COLO829 (cell line): Measurements from ENCODE around the gene CARNS1.

Experiments used
- DNase-seq: peaks from one replicate; pipeline ENCODE4 v3.0.0; 2012; ENCODE audit warnings: low spot score

The CARNS1 gene

DNA sequence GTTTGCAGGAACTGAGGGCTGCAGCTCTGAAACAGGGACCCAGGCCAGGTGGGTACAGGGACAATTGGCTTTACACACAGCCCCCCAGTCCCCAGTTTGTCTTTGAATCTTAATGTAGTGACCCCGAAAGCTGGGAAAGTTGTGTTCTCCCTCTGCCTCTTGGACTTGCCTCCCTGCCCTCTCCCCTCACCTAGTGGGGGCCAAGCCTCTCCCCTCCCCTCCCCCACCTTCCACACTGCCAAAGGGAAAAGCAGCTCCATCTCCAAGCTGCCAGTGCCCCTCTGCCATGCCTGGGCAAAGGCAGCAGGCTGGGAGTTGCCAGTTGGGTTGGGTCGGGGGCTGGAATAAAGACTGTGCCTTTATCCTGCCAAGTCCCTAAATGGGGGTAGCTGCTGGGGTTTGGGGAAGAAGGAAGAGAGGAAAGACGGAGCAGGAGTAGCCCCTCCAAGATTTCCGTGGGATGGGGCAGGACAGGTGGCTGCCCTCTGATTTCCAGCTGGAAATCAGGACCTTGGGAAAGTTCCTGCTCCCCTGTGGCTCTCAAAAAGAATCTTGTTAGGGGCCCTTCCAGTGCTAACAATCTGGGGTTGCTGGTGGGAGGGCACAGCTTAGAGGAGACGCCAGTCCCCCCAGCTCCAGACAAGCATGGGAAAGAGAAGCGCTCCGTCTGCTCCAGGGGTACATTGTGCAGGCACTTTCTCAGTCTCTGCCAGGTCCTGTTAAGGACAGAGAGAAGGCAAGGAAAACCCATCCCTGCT is 39.2 kb upstream of the CARNS1 start:
- DNase-seq, result no peak

DNA sequence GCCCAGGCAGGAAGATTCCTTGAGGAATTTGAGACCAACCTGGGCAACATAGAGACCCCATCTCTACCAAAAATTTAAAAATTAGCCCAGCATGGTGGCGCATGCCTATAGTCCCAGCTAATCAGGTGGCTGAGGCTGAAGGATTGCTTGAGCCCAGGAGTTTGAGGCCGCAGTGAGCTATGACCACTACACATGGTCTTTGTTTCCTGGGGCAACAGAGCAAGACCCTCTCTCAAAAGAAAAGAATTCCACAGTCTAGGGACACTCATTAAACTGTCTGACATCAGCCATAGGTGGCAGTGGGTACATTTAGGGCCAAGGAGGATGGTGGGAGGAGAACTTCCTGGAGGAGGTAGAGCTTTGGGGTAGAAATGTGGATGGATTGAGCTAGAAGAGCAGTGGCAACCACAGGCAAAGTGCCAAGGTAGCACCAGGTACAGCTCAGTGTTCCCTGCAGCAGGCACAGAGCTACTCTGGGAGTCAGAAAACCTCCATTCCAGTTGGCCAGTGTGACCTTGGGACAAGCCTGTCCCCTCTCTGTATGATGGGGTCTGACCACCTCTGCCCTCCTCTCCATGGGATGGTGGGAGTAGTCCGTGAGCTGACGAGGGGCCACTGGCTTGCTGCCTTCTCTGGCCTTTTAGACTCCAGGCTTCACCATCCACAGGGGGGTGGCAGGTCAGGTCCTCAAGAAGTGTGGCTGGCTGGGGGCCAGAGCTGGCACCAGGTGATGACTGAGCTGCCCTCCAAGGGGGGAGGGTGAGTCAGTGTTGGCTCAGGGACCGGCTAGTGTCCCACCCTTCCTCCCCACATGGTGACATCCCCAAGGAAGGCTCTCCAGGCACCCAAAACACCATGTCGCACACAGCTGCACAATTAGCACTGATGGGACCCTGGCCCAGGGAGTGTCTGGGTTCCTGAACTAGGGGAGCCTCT is 38.3 kb upstream of the CARNS1 start:
- DNase-seq, result no peak

DNA sequence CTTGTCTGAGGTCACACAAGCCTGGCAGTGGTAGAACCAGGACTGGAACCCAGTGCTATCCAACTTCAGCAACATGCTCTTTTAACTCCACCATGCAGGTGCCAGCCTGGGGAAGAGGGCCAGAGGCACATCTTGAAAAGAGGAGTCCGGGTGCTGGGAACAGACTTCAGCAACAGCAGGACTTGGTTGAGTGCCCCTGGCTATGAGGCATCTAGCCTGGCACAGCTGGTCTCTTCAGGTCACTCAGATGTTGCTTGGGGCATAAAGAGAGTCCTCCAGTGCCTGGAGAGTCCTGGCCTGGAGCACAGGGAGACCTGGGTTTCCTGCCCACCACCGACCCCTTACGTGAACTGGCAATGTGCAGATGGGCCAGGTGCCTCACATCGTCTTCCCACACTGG is 36.9 kb upstream of the CARNS1 start:
- no peak for DNase-seq

DNA sequence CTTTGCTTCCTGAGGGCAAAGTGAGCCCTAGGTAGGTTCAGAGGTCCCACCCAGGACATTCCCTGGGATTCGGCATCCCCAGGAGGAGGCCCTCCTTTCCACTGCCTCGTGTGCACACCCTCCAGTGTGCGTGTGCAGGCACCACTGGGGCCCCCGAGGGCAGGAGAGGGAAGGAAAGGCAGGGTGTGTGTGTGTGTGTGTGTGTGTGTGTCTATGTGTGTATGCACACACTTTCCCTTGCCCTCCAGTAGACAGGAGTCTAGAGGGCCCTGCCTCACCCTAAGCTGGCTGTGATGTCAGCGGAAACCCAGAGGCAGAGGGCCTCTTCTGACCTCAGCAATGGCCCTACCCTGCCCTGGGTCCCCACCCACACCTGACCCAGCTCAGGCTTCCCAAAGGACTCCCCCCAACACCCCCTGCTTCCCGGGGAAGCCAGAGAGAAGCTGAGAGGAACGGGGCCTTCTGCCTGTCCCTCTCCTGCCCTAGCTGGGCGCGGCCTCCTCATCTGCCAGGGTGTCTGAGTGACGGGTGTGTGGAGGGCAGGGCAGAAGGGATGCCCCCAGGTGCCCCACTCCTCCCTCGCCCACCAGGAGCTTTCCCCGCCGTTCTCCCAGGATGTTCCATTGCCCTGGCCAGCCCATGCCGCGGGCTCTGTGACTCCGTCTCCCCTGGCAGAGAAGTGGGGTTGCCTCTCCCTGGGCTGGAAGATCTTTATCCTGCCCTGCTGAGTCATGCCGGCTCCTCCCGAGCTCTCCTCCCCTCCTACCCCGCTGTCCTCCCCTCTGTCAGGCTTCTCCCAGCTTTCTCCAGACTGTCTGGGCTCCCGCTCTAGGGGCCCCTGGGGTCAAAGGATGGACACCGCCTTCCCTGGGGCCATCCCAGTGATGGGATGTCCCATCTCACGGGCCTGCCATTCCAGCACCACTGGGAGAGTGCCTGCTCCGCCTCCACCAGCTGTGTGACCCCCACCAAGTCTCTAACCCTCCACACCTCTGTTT is 36.1 kb upstream of the CARNS1 start:
- no peak for DNase-seq

DNA sequence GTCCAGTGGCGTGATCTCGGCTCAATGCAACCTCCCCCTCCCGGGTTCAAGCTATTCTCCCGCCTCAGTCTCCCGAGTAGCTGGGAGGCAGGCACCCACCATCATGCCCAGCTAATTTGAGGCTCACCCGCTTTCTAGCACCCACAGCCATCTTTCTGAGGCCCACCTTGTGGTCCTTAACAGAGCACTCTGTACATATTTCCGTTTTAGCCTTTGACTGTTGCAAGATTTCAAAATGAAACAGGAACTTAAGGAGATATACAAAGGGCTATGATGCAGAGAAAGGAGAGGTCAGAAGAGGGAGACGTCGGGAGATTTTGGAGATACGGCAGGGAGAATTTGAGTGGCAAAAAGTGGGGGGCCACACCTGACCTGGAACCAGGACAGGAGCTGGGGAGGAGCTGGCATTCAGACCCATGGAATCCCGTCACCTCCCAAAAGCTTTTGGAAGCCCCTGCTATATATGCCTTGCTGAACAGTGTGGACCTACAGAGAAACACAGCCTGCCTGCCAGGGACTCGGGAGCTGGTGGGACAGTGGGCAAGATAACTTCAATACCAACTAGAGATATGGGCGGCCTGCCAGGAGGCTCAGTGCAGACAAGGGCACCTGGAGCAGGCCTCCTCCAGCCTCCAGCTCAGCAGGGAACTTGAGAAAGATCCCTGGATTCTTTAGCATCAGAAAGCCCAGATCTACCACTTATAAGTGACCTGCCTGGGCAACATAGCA is 34.1 kb upstream of the CARNS1 start:
- no peak for DNase-seq

DNA sequence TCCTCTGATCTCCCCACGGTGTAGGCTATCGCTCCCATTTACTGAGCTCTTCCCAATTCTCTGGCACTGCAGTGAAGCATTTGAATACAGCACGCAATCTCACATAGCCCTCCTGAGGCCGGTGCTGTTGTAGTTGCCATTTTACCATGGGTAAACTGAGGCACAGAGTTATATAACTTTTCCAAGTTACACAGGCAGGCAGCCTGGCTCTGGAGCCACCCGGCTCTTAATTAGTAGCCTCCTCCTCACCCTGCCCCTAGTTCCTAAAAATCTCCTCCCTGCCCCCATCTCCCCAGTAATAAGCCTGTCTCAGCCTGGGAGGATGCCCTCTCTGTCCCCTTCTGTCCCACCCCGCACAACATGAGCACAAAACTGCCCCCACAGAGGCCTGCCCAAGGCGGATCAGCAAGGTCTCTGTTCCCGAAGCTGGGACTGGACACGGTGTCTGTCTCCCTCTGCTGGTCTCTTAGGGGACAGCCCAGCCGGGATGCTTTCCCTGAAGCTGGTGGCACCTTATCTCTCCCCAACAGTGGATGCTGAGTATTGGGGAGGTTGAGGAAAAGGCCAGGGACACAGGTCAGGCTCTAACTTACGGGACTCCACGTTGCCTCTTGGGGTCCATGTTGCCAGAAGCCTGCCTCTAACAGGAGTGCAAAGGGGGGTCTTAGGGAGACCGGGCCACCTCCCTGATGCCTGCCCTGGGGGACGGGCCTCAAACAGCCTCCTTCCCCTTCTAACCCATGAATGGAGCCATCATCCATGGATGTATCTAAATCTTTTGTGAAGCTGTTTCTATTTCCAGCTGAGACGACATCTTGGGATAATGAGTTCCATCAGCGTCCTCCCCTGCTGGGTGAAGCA is 33.0 kb upstream of the CARNS1 start:
- peak; percentile 68 for DNase-seq

DNA sequence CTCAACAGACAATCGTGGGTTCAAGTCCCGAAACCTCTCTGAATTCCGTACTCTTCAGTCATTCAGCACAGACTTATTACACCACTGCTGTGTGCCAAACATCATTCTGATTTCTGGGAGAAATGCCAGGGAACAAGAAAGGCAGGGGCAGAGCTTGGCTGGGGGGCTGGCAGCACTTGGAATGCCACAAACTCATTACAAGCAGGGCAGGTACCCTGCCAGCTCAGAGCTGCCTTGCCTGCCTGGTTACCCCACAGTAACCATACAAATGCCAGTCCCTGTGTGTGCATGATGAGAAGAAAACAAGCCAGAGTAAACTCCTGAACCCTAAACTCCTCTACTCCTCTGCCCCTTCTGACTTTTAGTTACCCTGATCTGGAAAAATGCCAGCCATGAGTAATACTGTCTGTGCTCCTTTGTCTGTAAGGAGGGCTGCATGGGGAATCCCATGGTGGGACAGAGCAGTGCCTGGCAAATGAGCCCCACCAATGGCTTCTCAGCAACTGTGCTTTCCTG is 30.6 kb upstream of the CARNS1 start:
- DNase-seq, result no peak

DNA sequence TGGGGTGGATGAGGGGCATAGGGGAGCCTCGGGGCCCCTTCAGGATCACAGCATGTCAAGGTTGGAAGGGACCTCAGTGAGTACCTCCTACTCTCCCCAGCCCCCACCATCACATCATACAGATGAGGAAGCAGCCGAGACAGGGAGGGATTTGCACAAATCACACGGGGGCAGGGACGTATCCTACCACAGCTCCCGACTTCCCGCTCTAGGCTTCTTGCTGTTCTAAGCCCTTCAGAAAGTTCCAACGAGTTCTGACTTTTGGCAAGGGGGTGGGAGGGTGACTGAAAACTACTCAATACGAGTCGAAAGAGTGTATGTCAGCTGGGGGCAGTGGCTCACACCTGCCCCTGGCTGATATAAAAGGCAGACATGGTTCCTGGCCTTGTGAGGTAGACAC is 28.4 kb upstream of the CARNS1 start:
- DNase-seq, result no peak

DNA sequence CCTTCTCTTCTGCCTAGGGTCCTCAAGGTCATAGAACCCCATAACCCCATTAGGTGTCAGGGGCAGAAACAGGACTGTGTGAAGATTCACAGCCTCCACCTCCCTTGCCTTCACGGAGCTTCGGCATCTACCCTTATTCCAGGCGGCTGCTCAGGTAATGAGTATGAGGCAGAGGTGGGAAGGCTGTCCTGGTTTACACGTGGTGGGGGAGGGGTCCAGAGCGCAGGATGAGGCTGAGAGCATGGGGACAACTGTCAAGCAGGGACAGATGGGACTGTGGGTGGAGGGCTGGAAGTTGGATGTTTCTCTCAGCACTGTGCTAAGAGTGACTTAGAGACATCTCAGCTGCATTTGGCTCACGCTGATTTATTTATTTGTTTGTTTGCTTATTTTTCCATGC is 28.0 kb upstream of the CARNS1 start:
- DNase-seq, result no peak

DNA sequence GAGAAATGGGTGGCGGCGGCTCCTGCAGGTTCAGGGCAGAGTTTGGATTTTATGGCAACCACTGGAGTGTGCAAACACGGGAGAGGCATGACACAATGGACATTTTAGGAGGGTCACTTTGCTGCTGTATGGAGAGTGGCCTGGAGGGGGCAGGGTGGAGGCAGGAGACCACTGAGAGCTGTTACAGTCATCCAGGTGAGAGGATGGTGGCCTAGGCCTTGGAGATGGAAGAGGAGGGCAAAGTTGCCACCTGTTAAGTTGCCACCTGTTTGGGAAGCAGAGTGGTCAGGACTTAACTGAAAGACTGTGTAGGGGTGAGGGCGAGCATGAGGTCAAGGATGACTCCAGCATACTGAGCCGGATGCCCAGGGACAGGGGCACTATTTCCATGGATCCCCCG is 26.0 kb upstream of the CARNS1 start:
- DNase-seq, result no peak

DNA sequence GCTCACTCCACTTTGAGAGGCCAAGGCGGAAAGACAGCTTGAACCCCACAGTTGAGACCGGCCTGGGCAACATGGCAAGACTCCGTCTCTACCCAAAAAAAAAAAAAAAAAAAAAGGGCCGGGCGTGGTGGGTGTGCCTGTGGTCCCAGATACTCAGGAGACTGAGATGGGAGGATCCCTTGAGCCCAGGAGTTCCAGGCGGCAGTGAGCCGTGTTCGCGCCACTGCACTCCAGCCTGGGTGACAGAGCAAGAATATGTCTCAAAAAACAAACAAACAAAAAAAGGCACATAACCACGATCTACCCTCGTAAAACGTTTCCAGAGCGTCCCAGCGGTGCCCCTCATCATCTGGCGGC is 24.6 kb upstream of the CARNS1 start:
- DNase-seq, result no peak

DNA sequence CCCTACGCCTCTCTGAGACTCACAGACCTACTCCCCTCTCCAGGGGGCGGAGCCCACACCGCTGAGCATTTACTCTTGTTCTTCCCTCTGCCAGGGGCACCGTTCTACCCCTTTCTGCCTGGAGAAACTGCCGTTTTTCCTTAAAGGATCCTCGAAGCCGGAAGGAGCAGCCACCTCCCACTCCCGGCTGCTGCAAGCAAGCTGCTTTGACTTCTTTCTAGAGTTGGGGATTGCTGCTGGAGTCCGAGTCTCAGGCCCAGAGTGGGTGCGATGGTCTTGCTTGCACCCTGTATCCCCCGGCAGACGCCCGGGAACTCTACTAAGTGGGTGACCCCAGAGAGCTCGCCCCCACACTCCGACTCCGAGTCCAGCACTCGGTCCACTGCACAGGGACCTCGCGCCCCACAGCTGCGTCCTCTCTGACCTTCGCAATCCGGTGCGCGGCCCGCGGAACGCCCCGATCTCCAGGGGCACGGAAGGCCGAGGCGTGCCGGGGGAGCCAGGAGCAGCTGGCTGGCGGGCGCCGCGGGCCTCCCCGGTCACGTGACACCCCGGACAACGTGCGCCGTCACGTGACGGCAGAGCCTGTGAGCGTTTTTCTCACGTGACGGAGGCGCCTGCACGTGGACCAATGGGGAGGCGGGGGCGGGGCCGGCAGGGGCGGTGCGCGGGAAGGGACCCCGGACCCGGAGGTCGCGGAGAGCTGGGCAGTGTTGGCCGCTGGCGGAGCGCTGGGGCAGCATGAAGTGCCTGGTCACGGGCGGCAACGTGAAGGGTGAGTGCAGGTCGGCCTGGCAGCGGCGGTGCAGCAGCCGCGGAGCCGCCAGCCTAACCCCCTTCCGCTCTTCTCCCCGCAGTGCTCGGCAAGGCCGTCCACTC is 23.9 kb upstream of the CARNS1 start, which contains the start of gene RAD9A:
Gene RAD9A, plus strand, starts transcription at position 683 of the 879 bp plus-strand sequence. Its CDS starts 59 bp downstream, at position 742.
- peak; percentile 96 for DNase-seq

DNA sequence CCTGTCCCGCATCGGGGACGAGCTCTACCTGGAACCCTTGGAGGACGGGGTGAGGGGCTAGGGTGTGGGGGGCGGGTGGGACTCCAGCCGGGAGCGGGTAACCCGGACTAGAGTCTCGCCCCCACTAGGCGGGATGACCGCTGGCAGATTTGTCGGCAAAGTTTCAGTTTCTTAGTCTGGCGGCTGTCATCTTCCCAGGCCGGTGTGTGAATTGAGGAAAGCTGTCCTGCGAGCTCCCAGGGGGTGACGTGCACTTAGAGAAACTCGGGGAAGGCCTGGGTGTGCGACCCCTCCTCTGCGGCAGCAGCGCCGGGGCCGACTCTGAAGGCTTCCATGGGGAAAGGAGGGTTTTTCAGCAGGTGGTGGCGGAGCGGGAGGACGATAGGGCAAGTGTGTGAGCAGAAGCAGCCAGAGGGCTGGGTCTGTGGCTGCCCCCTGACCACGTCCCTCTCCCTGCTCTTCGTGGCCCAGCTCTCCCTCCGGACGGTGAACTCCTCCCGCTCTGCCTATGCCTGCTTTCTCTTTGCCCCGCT is 23.2 kb upstream of the CARNS1 start:
- no peak for DNase-seq

DNA sequence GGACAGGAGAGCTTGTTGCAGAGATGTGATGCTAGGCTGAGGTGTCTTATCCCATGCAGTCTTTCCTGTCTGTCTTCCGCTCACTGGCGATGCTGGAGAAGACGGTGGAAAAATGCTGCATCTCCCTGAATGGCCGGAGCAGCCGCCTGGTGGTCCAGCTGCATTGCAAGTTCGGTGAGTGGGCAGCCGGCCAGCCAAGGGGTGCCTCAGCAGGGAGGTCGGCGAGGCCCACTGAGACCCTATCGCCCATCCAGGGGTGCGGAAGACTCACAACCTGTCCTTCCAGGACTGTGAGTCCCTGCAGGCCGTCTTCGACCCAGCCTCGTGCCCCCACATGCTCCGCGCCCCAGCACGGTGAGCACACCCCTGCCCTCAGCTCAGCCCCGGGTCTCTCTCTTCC is 22.0 kb upstream of the CARNS1 start:
- DNase-seq, result no peak

DNA sequence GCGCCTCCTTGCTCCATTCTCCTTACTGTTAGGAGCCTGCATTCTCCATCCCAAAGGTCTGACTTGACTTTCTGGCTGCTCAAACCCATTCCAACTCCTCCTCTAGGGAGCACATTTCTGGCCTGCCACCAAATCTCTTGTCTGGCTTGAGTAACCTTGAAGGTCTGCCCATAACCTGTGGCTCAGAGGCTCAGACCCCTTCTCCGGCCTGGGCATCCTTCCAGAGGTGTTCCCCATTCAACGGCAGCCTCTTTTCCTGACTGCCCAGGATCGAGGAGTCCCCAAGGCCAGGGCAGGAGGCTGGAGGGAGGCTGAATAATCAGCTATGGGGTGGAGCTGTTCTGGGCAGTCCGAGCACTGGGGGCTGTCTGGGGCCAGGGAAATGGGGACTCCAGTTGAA is 21.5 kb upstream of the CARNS1 start:
- DNase-seq, result no peak

DNA sequence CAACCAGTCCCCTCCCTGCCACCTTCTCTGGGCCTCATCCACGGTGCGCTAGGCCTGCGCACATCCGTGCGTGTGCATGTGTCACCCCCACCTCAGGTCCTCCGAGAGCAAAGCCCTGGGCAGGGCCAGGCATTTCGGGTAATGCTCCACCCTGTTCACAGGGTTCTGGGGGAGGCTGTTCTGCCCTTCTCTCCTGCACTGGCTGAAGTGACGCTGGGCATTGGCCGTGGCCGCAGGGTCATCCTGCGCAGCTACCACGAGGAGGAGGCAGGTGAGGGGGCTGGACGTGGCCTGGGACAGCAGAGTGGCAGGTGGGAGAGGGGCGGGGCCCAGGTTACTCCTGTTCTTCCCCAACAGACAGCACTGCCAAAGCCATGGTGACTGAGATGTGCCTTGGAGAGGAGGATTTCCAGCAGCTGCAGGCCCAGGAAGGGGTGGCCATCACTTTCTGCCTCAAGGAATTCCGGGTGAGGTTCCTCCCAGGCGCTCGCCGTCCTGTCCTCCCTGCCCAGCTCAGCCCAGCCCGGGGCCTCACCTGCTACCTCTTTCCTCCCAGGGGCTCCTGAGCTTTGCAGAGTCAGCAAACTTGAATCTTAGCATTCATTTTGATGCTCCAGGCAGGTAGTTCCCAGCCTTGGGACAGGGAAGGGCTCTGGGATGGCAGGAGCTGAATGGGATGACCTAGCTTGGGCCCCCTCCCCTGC is 19.8 kb upstream of the CARNS1 start:
- no peak for DNase-seq

DNA sequence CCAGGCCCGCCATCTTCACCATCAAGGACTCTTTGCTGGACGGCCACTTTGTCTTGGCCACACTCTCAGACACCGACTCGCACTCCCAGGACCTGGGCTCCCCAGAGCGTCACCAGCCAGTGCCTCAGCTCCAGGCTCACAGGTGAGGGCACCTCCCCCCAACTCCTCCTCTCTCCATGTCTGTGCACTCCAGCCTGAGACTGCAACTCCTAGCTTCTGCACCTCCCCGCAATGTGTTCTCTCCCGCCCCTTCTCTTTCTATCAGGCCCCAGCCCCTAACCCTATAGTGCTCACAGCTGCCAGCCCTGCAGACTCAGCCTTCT is 19.3 kb upstream of the CARNS1 start:
- DNase-seq, result no peak
